ENCODE measurements around the gene ROR2. TPM values are rescaled to one million over a fixed set of nuclear protein-coding genes. Genes with fewer than 3 reads are reported as not detected.

Gene ROR2
- total RNA-seq, 2 donors from 2014 or later = 4.0 to 5.4 TPM

DNA sequence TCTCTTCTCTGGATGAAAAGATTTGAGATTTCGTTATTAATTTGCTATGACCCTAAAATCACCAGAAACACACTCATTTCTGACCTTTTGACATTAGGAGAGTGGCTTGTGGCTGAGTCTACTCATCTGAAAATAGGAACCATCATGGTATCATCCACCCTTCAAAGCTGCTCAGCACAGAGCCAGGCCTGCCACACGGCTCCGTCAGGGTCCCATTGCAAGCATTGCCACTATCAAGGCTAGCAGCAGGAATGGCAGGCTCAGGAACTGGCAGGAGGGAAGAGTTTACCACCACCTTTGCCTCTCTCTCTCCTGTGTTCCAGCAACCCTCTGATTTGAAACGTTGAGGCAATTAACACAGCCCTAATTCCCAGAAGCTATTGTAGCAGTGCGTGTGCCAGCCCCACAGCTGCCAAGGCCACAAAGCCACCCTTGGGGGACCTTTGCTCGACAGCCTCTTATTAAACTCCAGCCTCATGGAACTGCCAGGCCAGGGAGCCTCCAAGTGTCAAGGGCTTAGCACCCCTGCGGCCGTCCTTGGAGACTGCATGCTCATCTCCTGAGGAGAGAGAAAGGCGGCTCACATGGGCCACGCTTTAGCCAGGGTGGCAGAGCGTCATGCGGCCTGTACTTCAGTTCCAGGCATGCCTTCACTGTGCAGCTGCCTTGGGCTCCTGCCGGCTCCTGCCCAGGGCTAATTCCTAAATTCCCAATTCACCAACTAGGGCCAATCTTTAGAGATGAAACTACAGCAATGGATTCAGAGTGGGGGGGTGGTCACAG, 145.9 kb downstream of the ROR2 start:
- WGBS, 2 donors = 75 to 83% methylated on average over 11 to 13 of the region's 13 CpGs
- intact Hi-C loops (cut with DNase I) = no loop called here
- Histone ChIP-seq H3K36me3 (replicated peaks in 1 of 2; ENCODE audit: insufficient read depth in 1 of 2, low read depth in 2 of 2) (no peaks in the 10 kb centered on the region), H3K9me3 (no peaks in the 10 kb centered on the region), H3K27ac (no peak overlapping the region), H3K4me3 (no peak overlapping the region), H3K27me3 (no peaks in the 10 kb centered on the region), H3K4me1 (no peaks in the 10 kb centered on the region)
- TF ChIP-seq, protein P1, sequence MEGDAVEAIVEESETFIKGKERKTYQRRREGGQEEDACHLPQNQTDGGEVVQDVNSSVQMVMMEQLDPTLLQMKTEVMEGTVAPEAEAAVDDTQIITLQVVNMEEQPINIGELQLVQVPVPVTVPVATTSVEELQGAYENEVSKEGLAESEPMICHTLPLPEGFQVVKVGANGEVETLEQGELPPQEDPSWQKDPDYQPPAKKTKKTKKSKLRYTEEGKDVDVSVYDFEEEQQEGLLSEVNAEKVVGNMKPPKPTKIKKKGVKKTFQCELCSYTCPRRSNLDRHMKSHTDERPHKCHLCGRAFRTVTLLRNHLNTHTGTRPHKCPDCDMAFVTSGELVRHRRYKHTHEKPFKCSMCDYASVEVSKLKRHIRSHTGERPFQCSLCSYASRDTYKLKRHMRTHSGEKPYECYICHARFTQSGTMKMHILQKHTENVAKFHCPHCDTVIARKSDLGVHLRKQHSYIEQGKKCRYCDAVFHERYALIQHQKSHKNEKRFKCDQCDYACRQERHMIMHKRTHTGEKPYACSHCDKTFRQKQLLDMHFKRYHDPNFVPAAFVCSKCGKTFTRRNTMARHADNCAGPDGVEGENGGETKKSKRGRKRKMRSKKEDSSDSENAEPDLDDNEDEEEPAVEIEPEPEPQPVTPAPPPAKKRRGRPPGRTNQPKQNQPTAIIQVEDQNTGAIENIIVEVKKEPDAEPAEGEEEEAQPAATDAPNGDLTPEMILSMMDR (IDR thresholded peaks at IDR 0.05) = no peak
- TF ChIP-seq POLR2A (IDR thresholded peaks at IDR 0.05) = no peak
- no peak for ATAC-seq
- DNase-seq = no peak

DNA sequence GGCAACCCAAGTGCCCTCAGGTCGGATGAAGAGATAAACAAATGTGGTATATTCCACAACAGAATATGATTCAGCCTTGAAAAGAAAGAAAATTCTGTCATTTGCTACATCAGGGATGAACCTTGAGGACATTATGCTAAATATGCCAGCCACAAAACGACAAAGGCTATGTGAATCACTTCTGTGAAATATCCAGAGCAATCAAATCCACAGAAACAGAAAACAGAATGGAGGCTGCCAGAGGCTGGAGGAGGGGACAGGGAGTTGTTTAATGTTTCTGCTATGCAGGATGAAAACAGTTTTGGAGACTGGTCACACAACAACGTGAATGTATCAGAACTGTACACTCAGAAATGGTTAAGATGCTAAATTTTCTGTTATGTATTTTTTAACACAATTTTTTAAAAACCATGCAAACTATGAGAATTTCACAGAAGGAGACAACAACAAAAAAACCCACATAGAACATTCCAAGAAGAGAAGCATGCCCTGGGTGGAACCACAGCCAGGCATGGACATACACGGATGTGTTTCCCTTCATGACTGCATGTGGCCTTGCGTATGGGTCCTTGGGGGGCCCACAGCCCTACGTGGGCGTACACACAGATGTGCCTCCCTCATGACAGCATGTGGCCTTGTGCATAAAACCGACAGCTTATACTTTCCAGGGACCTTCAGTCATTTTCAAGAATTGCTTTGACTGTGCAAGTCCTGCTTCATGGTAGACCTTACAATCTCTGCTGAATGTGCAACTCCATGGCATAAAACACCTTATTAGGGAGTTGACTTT, 146.7 kb downstream of the ROR2 start:
- no peak overlapping the region for H3K27ac ChIP-seq
- H3K36me3 ChIP-seq (replicated peaks in 1 of 2; ENCODE audit: insufficient read depth in 1 of 2, low read depth in 2 of 2) = no peaks in the 10 kb centered on the region
- H3K9me3 ChIP-seq = no peaks in the 10 kb centered on the region
- WGBS, 2 donors = 73 to 79% methylated on average over 7 to 8 of the region's 8 CpGs
- H3K27me3 ChIP-seq = no peaks in the 10 kb centered on the region
- DNase-seq (no peak), ATAC-seq (no peak)
- TF ChIP-seq, protein P1 (IDR thresholded peaks at IDR 0.05) = no peak
- TF ChIP-seq POLR2A (IDR thresholded peaks at IDR 0.05) = no peak
- no peaks in the 10 kb centered on the region for H3K4me1 ChIP-seq
- no peak overlapping the region for H3K4me3 ChIP-seq
- intact Hi-C loops (cut with DNase I) = no loop called here

DNA sequence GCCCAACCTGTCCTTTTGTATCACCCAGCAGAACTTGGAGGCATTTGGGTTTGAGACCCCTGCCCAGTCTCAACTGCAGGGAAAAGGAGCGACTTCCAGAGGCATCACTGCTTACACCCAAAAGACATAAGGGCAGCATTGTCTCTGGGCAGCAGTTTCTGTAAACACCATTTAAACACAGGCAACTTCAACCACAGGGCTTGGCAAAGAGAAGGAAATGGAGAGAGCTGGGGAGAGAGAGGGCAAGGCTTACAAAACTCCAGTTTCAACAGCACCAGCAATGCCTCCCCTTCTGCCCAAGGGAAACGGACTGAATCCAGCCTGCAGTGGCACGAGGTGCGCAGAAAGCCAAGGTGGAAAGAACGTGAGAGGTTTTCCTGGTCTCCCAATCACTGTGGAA, 147.6 kb downstream of the ROR2 start:
- no peaks in the 10 kb centered on the region for H3K4me1 ChIP-seq
- ATAC-seq (no peak), DNase-seq (no peak)
- no peak overlapping the region for H3K4me3 ChIP-seq
- TF ChIP-seq, protein P1 (IDR thresholded peaks at IDR 0.05) = no peak
- no peak for TF ChIP-seq POLR2A (IDR thresholded peaks at IDR 0.05)
- 63 to 83% methylated on average over 5 of the region's 5 CpGs for WGBS, 2 donors
- H3K36me3 ChIP-seq (replicated peaks in 1 of 2; ENCODE audit: insufficient read depth in 1 of 2, low read depth in 2 of 2) = no peaks in the 10 kb centered on the region
- H3K27ac ChIP-seq = no peak overlapping the region
- intact Hi-C loops (cut with DNase I) = no loop called here
- H3K27me3 ChIP-seq = no peaks in the 10 kb centered on the region
- no peaks in the 10 kb centered on the region for H3K9me3 ChIP-seq

DNA sequence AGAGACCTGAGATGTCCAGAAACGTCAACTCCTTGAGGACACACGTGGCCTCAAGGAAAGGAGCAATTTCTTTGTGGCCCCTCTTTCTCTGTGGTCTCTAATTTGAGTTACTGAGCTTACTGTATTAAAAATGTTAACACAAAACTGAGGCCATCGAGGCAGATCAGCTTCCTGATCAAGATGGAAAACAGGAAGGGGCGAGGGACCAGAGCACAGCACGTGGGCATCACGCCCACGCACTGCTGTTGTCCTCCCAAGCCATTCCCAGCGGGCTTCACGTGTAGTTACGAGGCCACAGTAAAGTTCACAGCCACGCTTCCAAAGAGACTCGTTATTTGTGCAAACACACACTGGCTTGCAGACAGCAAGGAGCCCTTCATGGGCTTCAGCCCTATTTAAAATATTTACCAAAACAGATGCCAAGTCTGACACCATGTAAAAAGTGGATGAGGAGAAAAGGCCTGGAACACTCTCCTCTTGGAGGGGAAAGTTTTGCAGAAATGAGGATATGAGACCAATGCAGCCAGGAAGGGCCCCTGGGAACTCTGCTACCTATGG, 149.5 kb downstream of the ROR2 start:
- intact Hi-C loops (cut with DNase I) = no loop called here
- no peaks in the 10 kb centered on the region for H3K4me1 ChIP-seq
- DNase-seq = no peak

More for the DNA sequence above, 149.5 kb downstream of the ROR2 start:
- H3K4me3 ChIP-seq = no peak overlapping the region
- 71 to 78% methylated on average over 12 of the region's 12 CpGs for WGBS, 2 donors
- ATAC-seq = no peak
- TF ChIP-seq, protein P1 (IDR thresholded peaks at IDR 0.05) = no peak
- no peak for TF ChIP-seq POLR2A (IDR thresholded peaks at IDR 0.05)
- no peaks in the 10 kb centered on the region for H3K27me3 ChIP-seq
- H3K9me3 ChIP-seq = no peaks in the 10 kb centered on the region
- no peak overlapping the region for H3K27ac ChIP-seq
- H3K36me3 ChIP-seq (replicated peaks in 1 of 2; ENCODE audit: insufficient read depth in 1 of 2, low read depth in 2 of 2) = no peaks in the 10 kb centered on the region
